KMS-11 (cell line): Measurements from ENCODE around the gene ASPG.

Experiments used
- H2AFZ ChIP-seq: fragments of 200-600 bp; sonication (generic); 2 replicates; pipeline ENCODE4 v1.6.1; 2016; ENCODE audit warnings: antibody characterized with exemption, mixed run types, low read depth
- H3K27ac ChIP-seq: fragments of 200-600 bp; sonication (generic); 2 replicates; pipeline ENCODE4 v1.6.1; 2016; ENCODE audit warnings: mild to moderate bottlenecking, mixed run types
- H3K27me3 ChIP-seq: fragments of 200-600 bp; sonication (generic); 2 replicates; pipeline ENCODE4 v1.6.1; 2017; ENCODE audit warnings: mild to moderate bottlenecking, low read depth, mixed run types, moderate library complexity; ENCODE audit not compliant: insufficient read depth
- H3K36me3 ChIP-seq: fragments of 200-600 bp; sonication (generic); 2 replicates; pipeline ENCODE4 v1.6.1; 2017; ENCODE audit warnings: mild to moderate bottlenecking, mixed run types; ENCODE audit not compliant: insufficient read depth
- H3K4me1 ChIP-seq: fragments of 200-600 bp; sonication (generic); 2 replicates; pipeline ENCODE4 v1.6.1; 2016; ENCODE audit warnings: mild to moderate bottlenecking, low read depth, mixed run types; ENCODE audit not compliant: poor library complexity, severe bottlenecking
- H3K4me2 ChIP-seq: fragments of 200-600 bp; sonication (generic); 2 replicates; pipeline ENCODE4 v1.7.0; 2016; ENCODE audit warnings: mild to moderate bottlenecking, mixed run types
- H3K4me3 ChIP-seq: fragments of 200-600 bp; sonication (generic); IDR thresholded peaks from 2 replicates; pipeline ENCODE4 v1.6.1; 2017; ENCODE audit warnings: low read depth, low read length, mixed read lengths; ENCODE audit not compliant: insufficient read depth
- H3K79me2 ChIP-seq: fragments of 200-600 bp; sonication (generic); 2 replicates; pipeline ENCODE4 v1.6.1; 2016; ENCODE audit warnings: low read depth, mixed run types; ENCODE audit not compliant: insufficient read depth
- H3K9ac ChIP-seq: fragments of 200-600 bp; sonication (generic); 2 replicates; pipeline ENCODE4 v1.6.1; 2016; ENCODE audit warnings: mild to moderate bottlenecking, mixed run types
- H4K20me1 ChIP-seq: fragments of 200-600 bp; sonication (generic); 2 replicates; pipeline ENCODE4 v1.6.1; 2016; ENCODE audit warnings: mild to moderate bottlenecking, mixed run types; ENCODE audit not compliant: insufficient read depth
- TF ChIP-seq, protein P1 (sequence below): fragments of 200-600 bp; sonication (generic); conservative IDR thresholded peaks from 2 replicates; pipeline ENCODE4 v1.6.1; 2017; ENCODE audit warnings: low read depth, mild to moderate bottlenecking, antibody characterized with exemption, low read length, moderate library complexity, mixed read lengths

The ASPG gene

DNA sequence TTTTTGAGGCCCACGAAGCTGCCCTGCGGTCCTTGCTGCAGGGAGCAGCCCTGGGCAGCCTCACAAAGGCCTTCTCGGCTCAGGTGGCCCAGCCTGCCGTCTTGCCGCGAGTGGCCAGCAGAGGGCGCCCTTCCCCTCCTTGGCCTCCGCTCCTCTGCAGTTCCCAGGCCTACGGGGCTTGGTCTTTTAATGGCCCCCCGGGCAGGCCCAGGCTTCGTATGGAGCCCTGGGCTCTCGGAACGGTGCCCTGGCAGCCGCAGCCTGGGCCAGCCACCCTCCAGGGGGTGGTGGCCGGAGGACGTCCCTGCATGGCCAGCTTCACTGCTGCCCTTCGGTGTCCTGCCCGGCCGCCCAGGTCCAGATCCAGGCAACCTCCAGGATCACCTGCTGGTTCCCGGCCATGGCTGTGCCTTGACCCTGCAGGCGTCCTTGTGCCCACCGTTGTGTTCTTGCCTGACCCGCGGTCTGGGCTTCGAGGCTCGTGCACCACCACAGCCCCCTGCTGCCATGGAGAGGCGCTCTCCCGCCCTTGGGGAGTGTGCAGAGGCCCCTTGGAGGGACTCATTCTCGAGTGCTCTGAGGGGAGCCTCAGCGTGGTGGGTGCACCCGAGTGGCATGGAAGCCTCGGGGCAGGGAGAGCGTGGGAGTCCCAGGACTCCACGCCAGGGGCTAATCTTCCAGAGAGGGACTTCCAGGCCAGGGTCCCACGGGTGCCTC, 9.4 kb downstream of the ASPG start:
- H3K4me1 ChIP-seq: no peaks in the 10 kb centered on the region
- no peaks in the 10 kb centered on the region for H3K36me3 ChIP-seq
- no peak overlapping the region for H3K27ac ChIP-seq
- H2AFZ ChIP-seq: no peak overlapping the region
- no peak overlapping the region for H3K4me3 ChIP-seq
- H3K79me2 ChIP-seq: no peaks in the 10 kb centered on the region
- H3K27me3 ChIP-seq: peaks cover 10% of the 10 kb centered on the region; the same call in 1 of the 2 replicates
- no peak overlapping the region for H3K4me2 ChIP-seq
- TF ChIP-seq, protein P1, sequence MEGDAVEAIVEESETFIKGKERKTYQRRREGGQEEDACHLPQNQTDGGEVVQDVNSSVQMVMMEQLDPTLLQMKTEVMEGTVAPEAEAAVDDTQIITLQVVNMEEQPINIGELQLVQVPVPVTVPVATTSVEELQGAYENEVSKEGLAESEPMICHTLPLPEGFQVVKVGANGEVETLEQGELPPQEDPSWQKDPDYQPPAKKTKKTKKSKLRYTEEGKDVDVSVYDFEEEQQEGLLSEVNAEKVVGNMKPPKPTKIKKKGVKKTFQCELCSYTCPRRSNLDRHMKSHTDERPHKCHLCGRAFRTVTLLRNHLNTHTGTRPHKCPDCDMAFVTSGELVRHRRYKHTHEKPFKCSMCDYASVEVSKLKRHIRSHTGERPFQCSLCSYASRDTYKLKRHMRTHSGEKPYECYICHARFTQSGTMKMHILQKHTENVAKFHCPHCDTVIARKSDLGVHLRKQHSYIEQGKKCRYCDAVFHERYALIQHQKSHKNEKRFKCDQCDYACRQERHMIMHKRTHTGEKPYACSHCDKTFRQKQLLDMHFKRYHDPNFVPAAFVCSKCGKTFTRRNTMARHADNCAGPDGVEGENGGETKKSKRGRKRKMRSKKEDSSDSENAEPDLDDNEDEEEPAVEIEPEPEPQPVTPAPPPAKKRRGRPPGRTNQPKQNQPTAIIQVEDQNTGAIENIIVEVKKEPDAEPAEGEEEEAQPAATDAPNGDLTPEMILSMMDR: peak; percentile 74
- no peak overlapping the region for H3K9ac ChIP-seq
- no peaks in the 10 kb centered on the region for H4K20me1 ChIP-seq

DNA sequence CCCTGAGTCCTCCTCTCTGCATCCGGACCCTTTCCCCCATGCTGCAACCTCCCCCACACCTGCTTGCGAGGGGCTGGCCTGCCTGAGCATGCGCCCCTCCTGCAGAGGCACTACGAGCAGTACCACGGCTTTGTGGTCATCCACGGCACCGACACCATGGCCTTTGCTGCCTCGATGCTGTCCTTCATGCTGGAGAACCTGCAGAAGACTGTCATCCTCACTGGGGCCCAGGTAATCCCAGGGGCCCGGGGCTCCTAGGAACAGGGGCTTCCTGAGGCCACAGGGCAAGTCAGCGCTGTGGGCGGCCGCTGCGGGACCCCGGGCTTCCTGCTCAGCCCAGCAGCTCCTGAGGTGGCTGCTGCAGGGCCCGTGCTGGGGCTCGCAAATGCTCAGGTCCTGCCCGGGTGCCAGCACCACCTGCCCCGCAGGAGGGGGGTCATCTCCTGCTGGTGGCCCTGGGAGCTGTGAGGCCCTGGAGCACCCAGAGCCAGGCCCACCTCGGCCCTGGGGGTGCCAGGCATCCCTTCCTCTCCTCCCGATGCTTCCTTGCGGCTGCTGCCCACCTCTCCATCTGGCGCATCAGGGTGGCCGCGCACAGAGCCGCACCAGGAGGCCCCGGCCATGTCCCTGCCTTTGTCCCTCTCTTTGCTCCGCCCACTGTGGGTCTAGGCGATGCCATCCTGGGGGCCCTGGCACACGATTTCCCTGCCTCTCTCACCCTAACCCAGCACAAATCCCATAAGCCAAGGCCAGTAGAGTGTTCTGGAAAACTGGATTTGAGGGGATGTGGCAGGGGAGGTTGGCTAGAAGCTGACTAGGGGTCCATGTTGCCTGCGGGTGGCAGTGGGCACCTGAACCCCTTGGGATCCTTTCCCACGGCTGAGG, 10.2 kb downstream of the ASPG start:
- H3K4me2 ChIP-seq: no peak overlapping the region
- H3K4me1 ChIP-seq: no peaks in the 10 kb centered on the region
- H2AFZ ChIP-seq: no peak overlapping the region
- no peaks in the 10 kb centered on the region for H3K36me3 ChIP-seq
- H3K9ac ChIP-seq: no peak overlapping the region
- no peaks in the 10 kb centered on the region for H3K79me2 ChIP-seq
- TF ChIP-seq, protein P1: no peak
- H3K4me3 ChIP-seq: no peak overlapping the region
- no peaks in the 10 kb centered on the region for H4K20me1 ChIP-seq
- no peak overlapping the region for H3K27ac ChIP-seq
- H3K27me3 ChIP-seq: peaks cover 11% of the 10 kb centered on the region; the same call in 1 of the 2 replicates

DNA sequence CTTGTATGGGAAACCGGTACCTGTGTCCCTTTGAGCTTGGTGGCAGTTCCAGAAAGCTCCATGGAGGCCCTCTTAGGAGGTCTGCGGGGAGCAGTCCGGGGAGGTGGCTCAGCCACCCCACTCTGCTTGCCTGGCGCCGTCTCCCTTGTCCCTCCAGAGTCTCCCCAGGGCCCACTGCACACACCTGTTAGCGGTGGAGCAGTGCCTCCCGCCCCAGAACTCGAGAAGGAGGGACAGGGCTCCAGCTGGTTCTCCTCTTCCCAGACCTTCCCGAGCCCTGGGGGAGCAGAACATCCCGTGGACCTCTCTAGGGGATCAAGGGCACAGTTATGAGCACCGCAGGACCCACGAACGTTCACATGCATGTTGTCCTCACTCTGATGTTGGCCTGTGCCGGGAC, 10.8 kb downstream of the ASPG start:
- TF ChIP-seq, protein P1: no peak
- H3K4me2 ChIP-seq: no peak overlapping the region
- peaks cover 12% of the 10 kb centered on the region; the same call in 1 of the 2 replicates for H3K27me3 ChIP-seq
- H2AFZ ChIP-seq: no peak overlapping the region
- H3K4me3 ChIP-seq: no peak overlapping the region
- no peaks in the 10 kb centered on the region for H3K4me1 ChIP-seq
- no peaks in the 10 kb centered on the region for H4K20me1 ChIP-seq
- no peaks in the 10 kb centered on the region for H3K36me3 ChIP-seq
- H3K9ac ChIP-seq: no peak overlapping the region
- no peaks in the 10 kb centered on the region for H3K79me2 ChIP-seq
- H3K27ac ChIP-seq: no peak overlapping the region

DNA sequence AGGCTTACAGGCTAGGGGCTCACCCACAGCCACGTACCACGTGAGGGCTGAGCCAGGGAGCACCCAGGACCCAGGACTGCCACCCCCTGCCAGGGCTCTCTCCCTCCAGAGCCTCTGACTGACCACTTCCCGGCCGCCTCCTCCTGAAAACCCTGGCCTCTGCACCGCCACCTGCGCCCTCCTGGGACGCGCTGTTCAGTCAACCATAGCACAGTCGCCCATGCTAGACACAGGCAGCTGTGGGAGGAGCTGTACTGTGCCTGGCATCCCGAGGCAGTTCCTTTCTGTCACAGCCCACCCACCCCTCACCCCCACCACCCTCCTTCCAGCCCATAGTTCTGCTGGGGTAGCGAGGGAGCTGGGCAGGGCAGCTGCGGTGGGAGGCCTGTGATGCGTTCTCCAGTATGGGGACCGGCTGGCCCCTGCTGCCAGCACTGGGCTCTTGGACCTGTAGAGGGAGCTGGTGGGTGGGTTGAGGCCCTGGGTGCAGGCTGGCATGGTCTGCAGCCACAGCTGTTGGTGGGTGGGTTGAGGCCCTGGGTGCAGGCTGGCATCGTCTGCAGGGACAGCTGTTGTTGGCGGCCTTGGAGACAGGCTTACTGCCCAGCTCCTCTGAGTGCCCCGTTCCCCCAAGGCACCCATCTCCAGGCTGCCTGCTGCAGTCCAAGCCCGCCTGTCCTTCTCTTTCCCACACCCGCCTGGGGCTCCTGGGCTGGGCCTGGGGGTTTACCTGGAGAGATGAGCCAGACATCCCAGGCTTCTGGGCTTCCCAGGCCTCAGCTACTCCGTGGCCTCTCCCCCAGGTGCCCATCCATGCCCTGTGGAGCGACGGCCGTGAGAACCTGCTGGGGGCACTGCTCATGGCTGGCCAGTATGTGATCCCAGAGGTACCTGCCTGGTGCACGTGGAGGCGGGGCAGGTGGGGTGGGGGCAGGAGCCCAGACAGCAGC, 11.5 kb downstream of the ASPG start:
- Histone ChIP-seq H4K20me1 (no peaks in the 10 kb centered on the region), H3K4me3 (no peak overlapping the region), H3K27me3 (peaks cover 12% of the 10 kb centered on the region; the same call in 1 of the 2 replicates), H3K9ac (no peak overlapping the region), H3K79me2 (no peaks in the 10 kb centered on the region), H3K36me3 (no peaks in the 10 kb centered on the region), H2AFZ (no peak overlapping the region), H3K27ac (no peak overlapping the region), H3K4me2 (no peak overlapping the region), H3K4me1 (no peaks in the 10 kb centered on the region)
- TF ChIP-seq, protein P1: no peak
